Activated CD8-positive, alpha-beta memory T cell treated with anti-CD3 and anti-CD28 coated beads for 4 hours (primary cell): ENCODE results near the gene ATCAY.
"Not testable (repeated sequence)": the region's sequence is repeated elsewhere in the genome, so short reads cannot be mapped to it uniquely, and the experiment has no call there.

Source experiments
- DNase-seq, 2 donors: peaks; one replicate each; pipeline ENCODE4 v3.0.0-alpha.2; 2020; ENCODE audit warnings: low read depth in 2 of 2

Gene ATCAY

DNA sequence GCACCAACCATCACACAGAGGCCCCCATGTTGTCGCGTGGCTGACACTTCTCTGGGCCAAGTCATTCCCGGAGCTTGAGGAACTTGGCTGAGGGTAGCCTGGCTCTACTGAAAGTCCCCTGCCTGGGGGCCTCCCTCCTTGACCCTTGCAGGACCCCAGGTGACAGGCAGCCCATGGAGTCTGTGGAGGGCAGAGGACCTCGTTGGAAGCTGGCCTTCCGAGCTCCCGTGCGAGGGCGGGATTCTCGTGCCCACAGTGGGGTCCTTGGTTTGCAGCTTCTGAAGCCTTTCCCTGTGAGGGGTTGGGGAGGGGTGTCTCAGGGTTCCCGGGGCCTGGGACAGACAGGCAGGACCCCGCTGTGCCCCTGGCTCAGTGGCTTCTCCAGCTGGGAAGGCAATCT, 68.8 kb downstream of the ATCAY start:
- no peak for DNase-seq

DNA sequence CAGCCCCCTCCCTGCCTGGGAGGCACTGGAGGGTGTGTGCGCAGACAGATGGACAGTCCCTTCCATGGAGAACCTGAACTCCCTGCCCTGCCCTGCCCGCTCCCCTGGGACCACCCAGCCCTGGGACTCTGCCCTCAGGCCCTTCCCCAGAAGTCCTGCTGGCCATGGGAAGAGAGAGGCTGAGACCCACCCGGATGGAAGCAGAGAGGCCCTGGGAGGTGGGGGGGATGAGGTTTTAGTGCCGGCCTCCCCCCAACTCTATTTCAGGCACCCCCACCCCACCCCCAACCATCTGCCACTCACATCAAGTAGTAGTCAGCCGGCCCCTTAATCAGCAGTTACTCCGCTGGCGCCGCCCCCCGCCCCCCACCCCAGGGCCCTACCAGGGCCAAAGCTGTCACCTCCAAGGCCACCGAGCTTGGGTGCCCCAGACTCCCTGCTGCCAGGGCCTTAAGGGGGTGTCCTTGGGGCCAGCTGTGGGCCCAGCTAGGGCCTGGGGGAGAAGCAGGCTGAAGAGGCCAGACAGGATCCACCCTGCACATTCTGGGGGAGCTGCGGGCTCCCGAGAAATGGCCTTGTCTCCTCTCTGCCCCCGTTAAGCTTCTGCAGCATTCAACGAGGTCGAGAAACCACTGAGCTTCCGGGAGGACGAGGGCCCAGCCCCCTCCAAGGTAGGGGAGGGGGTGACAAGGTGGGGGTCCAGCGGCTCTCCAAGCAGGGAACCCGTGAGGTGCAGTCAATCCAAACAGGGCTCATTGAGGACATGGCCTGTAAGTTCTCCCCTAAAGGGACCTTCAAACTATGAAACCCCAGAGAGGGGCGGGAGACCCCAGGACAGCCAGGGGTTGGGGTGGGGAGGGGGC, 69.7 kb downstream of the ATCAY start:
- DNase-seq = no peak

DNA sequence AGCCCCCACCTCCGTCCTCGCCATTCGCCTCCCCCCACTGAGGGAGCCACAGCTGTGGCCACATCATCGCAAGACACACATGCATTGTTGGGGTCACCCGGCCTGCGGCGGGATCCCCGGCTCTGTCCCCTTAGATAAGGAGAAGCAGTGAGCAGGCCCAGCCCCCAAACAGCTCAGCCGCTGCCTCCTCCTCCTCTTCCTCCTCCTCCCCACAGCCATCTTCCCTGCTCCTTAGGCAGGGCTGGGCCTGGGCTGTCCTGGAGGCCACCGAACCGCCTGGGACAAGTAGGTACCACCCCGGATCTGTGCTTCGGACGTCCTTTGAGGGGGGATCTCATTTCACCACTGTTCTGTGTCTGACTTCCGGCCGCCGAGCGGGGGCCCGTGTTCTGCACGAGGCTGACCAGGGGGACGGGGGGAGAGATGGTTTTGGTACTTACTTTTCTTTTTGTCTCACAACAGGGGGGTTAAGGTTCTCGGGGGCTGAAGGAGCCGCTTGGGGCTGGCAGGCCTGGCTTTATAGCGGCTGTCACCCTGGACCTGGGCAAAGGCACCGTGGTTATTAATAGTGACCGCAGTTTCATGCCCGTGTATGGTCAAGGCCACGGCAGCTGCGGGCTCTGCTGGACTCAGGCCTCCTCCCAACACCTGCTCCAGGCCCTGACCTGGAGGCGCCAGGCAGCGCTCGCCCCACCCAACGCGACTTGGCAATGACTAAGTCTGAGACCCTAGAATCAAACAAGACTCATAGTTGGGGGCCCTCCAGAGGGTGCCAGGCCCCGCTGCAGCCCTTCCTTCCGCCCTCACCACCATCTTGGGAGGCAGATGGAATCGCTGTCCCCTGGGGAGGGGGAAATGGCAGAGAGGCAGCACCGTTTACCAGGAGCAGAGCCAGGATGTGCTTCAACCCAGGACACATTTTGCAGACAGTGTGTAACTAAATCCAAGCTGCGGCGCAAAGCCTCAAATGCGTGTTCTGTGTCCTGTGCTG, 70.7 kb downstream of the ATCAY start:
- DNase-seq = no peak

DNA sequence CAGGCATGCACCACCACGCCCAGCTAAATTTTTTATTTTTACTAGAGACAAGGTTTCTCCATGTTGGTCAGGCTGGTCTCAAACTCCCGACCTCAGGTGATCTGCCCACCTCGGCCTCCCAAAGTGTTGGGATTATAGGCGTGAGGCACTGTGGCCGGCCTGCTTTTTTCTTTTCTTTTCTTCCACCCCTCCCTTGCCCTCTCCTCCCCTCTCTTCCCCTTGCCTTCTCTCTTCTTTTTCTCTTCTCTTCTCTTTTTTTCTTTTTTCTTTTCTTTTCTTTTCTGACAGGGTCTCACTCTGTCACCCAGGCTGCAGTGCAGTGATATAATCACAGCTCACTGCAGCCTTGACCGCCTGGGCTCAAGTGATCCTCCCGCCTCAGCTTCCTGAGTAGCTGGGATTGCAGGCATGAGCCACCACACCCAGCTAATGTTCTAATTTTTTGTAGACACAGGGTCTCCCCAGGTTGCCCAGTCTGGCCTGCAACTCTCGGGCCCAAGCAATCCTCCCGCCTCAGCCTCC, 72.3 kb downstream of the ATCAY start:
- not testable (repeated sequence) for DNase-seq

DNA sequence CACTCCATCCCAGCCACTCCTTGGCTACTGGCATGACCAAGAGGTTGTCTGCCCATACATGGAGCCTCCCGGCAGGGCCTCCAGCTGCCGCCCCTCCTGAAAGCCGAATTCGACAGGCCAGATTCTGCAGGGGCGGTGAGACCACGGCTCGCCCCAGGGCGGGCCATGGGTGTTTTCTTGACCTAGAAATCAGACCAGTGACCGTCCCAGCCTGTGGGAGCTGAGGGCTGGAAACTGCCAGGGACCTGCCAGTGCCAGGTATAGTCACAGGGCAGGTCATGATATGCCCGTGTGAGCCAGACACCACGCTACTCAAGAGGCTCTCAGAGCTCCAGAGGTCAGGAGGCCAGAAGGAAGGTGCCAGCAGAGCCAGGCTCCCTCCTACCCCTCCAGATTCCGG, 73.6 kb downstream of the ATCAY start:
- DNase-seq = no peak

DNA sequence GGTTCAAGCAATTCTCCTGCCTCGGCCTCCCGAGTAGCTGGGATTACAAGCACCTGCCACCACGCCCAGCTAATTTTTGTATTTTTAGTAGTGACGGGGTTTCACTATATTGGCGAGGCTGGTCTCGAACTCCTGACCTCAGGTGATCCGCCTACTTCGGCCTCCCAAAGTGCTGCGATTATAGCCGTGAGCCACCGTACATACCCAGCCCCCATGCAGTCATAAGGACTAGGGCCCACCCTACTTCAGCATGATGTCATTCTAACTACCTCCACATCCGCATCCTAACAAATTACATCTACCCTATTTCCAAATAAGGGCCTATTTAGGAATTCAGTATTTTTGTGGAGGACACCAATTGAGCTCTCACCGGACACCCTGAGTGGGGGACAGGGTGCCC, 74.8 kb downstream of the ATCAY start:
- not testable (repeated sequence) for DNase-seq

DNA sequence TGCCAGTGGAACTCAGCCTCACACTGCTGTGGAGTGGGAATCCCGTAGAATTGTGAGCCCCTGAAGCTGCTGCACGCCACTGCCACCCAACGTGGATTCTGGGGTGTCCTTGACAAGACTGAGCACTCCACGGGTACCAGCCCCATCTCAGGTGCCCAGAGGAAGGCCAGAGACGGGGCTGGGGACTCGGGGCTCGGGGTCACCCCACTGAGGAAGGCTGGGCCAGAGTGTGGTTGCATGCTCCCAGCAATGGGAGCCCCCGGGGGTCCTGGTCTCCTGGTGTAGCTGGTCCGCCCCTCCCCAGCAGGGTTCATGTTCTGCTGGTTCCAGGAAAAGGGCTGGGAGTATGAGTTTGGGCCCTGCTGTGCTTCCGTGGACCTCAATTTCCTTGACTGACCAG, 75.2 kb downstream of the ATCAY start:
- DNase-seq = no peak

DNA sequence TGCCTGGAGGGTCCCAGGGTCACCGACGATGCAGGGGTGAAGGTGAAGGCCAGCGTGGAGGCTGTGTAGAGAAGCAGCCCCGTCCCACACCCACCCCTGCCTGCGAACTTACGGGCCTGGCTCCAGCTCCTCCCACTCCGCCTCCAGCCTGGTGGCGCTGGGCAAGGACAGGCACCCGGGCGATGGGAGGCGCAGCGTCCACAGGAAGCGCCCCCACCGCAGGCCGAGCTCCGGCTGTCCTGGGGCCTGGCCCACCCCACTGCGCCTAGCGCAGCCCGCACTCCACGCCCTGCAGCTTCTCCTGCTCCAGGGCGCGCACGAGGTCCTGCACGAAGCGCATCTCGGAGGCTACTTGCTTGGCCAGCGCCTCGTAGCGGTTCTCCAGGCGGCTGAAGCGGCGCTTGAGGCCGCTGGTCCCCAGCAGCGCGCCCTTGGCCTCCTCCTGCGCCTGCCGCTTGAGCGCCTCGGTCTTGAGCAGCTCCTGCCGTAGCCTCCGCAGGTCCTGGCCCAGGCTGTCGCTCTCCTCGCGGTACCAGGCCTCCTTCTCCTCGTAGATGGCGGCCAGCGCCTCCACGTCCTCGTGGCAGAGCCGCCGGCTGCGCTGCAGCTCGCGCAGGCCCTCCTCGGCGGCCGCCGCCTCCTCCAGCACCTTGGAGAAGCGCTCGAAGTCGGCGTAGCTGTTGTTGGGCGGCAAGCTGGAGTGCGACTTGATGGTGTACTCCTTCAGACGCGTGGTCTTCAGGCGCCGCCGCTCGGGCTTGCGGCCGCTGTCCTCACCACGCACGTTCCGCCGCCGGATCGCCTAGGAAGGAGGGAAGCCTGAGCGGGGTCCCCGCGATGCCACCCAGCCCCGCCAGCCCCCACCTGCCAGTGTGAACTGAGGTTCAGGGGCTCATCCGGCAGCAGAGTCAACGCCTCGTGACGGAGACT, 78.6 kb downstream of the ATCAY start:
- no peak for DNase-seq

DNA sequence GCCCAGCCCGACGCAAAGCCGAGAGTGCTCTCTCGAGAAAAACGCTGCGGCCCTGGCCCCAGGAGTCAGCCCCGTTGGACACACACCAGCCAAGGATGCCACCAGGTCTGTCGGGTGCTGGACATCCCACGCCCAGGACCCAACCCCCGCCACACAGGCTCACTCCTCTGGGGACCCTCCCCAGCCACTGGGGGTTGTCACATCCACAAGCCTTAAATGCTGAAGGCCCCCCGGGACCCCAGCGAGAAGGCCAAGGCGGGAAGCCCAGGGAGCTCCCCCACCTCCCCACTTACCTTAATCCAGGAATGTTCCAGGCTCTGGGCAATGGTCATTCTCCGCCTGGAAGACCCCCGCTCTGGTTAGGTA, 79.3 kb downstream of the ATCAY start:
- no peak for DNase-seq

DNA sequence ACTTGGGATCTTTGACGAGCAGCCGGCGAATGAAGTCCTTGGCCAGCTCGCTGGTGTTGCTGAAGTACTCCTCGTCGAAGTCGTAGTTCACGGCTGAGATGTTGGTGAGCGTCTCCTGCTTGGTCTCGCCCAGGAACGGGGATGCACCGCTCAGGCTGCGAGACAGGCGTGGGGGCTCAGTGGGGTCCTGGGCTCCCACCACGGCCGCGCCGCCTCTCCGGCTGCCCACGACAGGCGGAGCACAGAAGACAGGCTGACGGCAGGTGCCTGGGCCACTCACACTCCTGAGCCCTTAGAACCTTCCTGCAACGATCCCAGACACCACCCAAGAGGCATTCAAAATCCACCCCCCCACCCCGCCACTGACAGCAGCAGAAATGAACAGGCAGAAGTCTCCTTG, 80.5 kb downstream of the ATCAY start:
- DNase-seq = no peak

DNA sequence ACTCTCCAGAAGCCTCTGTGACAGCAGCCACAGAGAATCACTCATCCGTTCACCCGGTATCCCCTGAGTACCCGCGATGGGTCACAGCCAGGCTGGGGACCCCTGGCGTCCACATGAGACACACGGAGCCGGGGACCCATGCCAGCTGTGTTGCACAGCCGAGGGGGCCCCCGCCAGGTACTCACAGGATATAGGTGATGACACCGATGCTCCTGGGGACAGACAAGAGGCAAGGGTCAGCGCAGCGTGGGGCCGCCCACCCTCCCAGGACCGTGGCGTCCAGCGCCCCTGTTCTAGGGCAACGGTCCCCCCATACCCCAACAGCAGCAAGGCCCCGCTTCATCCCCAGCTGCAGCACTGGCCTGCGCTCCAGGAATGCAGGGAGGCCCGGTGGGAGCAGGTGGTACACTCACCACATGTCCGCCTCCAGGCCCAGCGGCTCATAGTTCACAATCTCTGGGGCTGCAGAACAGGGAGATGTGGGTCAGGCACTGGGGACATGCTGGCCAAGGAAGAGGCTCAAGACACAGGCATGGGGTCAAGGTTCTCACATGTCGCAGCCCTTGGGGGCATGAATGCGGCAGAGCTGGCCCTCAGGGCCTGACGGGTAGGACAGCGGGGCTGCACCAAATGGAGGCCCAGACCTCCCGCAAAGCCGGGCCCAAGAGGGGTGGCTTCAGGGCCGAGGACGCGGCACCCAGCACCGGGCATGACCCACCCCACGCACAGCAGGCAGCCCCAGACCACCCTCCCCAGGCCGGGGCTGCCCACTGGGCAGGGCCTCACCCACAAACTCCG, 83.2 kb downstream of the ATCAY start:
- no peak for DNase-seq

DNA sequence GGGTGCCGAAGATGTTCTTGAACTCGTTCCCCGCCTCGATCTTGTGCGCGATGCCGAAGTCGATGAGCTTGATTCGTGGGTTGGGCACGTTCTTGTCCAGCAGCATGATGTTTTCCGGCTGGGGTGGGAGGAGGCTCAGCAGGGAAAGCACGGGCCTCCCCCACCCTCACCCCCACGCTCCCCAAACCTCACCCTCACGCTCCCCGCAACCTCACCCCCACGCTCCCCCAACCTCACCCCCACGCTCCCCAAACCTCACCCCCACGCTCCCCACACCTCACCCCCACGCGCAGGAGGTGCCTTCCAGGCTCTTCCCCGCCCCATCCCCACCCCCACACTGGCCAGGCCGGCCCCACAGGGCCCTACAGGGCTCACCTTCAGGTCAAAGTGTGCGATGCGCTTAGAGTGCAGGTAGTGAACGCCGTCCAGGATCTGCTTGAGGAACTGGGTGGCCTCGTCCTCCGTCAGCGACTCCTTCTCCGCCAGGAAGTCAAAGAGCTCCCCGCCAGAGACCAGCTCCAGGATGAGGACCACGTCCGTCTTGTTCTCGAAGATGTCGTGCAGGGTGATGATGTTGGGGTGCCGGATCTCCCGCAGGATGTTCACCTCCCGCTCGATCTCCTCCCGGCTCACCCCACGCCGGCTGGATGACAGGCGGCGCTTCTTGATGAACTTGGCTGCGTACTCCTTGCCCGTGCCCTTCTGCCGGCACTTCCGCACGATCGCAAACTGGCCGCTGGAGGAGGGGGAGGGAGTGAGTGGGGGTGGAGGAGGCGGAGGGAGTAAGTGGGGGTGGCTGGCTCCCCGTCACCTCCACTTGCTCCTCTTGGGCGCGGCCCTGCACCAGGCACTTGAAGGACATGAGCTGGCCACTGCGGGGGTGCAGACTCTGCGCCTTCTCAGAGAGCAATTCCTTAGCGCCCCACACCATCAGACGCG, 84.0 kb downstream of the ATCAY start:
- no peak for DNase-seq

DNA sequence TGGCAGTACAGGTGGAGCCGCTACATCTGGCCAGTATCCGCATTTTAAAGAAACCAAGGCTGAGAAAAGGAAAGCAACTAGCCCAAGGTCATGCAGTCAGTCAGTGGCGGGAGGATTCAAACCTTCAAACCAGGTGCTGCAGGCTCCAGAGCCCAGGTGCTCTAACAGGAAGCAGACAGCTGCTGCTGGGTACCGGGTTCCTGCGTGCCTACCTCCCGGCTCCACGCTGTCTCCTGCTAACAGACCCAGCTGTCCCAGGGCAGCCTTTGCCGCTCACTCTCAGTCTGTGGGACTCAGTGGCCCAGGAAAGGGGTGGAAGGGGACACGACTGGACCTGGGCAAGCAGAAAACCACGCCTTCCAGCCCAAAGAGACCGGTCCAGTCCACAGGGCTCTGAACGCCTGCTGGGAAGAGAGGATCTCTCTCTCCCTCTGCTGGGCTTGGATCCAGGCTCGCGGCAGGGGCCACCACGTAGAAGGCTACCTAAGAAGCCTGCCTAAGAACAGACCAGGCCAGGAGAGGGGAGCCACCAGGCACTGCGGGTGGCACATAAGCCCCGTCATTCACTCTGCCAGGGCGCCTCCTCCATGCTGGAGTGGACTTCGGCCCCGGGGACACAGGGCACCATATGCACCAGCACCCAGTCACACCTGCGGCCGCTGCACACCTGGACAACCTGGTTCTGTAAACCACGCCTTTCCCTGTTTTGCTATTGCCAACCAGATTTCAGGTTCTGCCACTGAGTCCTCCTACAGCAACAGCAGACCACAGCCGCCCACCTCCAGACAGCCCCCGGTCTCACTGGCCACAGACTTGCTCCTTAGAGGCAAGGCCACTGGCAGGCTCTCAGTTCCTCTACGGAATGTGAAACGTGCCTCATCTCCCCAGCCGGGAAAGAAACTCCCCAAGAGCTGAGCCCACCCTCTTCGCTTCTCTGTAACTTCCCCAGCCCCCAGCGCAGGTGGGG, 85.8 kb downstream of the ATCAY start:
- no peak for DNase-seq

DNA sequence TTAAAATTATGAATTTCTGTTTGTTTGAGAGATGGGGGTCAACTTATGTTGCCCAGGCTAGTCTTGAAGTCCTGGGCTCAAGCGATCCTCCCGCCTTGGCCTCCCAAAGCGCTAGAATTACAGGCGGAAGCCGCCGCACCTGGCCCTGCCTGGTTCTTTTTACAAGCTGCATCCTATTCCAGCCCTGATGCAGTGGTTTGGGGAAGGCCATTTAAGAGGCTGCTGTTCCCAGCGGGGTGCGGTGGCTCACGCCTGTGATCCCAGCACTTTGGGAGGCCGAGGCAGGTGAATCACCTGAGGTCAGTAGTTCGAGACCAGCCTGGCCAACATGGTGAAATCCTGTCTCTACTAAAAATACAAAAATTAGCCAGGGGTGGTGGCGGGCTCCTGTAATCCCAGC, 87.5 kb downstream of the ATCAY start:
- not testable (repeated sequence) for DNase-seq

DNA sequence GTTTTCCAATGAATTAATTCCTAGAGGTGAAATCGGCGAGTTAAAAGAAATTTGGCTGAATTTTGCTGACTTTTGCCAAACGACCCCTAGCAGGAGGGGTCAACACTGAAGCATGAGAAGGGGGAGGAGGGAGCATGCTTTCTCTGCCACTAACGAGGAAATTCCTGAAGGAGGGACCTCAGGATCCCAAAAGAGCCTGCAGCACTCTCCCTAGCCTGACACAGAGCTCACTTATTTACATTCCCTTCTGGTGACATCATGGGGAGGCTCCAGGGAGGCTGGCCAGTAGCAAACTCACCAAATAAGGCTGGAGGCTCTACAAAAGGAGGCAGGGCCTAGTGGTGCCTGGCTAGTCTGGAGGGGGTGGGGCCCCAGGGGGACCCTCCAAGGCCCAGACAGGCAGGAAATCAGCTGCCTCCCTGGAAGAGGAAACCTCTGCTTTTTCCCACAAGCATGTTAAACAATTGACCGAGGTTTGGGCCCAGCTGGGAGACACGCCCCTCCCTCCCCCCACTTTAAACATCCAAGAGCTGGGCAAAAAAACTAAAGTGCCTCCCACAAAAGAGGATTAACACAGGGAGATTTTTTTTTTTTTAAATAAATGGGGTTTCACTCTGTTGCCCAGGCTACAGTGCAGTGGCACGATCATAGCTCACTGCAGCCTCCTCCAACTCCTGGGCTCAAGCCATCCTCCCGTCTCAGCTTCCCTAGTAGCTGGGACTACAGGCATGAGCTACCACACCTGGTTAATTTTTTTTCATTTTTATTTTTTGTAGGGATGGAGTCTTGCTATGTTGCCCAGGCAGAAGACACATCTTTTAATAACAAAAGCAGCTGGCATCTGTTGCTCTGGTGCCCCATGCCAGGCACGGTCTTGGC, 88.3 kb downstream of the ATCAY start:
- DNase-seq = no peak

DNA sequence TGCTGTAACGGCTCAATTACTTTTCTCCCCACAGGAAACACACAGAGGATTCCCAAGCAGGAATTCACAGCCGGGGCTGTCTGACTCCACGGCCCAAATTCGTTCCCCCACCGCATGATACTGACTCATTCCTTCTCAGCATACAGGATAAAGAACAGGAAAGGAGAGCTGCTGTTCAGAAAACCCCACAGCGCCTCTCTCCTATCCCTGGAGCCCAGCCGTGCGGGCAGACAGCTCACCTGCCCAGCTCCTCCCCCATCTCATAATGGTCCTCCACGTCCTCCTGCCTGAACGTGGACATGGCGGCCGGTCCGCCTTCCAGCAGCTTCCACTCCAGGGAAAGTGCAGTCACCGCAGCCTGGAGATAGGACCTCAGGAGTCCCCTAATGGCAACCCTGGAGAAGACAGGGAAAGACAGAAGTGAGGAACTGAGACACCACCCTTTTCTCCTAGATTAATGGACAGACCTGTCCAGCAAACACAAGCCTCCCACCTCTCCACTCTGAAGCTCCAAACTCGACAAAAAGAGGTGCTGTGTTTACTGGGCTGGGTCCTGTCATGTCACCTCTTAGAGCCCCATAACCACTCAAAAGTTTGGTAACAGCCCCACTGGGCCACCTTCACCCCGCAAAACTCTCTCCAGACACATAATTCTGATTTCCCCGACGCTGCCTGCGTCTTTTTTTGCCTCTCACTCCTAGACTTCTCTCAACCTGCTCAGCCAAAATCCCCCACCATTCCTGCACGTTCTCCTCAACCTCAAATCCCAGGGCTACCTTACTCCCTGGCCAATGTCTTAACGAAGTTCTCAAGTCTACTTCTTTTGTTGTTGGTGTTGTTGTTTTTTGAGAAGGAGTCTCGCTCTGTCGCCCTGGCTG, 89.2 kb downstream of the ATCAY start:
- DNase-seq = no peak
